WI38 (cell line): ENCODE data around the gene BIRC7.

ENCODE experiments used
- H3K4me3 ChIP-seq: 2 replicates; pipeline ENCODE4 v1.5.1; 2011; ENCODE audit warnings: low read depth, mild to moderate bottlenecking, control low read depth, low read length
- TF ChIP-seq, protein P1 (sequence below): IDR thresholded peaks from 2 replicates; pipeline ENCODE4 v1.5.1; 2012; ENCODE audit warnings: low read depth, mild to moderate bottlenecking, control low read depth, low read length

The BIRC7 gene

DNA sequence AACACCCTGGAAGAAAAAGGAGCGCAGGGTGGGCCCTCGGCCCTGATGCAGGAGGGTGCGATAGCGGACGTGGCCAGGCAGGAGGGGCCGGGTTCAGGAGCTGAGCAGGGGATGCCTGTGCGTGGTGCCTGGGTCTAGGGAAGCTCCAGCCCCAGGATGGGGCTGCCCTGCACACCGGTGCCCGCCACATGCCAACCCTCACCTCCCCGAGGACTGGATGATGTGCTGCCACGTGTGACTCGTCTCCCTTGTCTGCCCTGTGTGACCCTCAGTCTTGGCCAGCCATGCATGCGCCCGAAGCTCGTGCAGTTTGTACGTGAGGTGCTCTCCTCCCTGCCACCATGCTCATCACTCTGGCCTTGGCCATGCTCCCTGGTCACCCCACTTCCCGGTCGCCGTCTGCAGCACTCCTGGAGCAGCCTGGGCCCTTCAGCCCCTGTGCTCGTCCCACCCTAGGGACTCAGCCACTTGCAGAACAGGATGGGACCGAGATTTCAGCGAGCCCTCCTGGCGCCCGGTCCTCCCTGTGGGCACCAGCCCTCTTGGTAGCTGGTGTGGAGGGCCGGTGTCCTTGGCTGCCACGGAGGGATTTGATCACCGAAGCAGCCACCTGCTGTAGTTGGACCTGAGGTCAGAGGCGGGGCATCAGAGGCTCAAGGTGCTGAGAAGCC lies 53.0 kb downstream of the BIRC7 start:
- TF ChIP-seq, protein P1, sequence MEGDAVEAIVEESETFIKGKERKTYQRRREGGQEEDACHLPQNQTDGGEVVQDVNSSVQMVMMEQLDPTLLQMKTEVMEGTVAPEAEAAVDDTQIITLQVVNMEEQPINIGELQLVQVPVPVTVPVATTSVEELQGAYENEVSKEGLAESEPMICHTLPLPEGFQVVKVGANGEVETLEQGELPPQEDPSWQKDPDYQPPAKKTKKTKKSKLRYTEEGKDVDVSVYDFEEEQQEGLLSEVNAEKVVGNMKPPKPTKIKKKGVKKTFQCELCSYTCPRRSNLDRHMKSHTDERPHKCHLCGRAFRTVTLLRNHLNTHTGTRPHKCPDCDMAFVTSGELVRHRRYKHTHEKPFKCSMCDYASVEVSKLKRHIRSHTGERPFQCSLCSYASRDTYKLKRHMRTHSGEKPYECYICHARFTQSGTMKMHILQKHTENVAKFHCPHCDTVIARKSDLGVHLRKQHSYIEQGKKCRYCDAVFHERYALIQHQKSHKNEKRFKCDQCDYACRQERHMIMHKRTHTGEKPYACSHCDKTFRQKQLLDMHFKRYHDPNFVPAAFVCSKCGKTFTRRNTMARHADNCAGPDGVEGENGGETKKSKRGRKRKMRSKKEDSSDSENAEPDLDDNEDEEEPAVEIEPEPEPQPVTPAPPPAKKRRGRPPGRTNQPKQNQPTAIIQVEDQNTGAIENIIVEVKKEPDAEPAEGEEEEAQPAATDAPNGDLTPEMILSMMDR: no peak

DNA sequence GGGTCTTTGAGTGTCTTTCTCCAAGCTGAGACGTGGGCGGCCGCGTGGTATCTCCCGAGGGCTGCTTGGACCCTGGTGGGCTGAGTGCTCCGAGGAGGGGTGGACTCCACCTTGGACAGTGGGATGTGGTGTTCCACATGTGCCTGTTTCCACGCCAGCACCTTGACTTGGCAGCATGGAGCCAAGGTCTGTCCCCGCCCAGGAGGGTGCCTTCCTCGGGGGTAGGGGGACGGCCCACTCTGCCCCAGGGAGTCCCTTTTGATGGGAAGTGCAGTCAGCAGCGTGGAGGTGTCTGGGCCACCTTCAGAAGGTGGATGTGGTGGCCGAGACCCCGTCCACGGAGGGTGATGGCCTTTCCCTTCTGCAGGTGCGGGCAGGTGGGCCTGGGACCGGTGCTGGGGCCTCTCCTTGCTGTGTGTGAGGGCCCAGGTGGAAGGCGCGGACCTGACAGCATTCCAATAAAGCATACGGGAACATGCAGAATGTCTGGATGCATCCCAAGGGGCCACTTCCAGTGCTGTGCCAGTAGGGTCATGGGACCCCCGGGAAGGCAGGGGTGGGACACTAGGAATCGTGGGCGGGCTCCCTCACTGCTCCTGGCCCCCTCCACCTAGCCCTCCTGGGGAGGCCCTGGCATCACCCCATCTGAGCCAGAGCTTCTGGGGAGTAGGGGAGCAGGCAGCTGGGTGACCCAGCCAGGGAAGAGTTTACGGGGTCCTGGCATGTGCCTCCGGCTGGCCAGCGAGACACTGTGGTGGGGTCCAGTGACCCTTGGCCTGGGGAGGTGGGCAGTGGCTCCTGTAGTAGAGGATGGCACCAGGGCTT lies 53.8 kb downstream of the BIRC7 start:
- H3K4me3 ChIP-seq: no peak overlapping the region
- TF ChIP-seq, protein P1: no peak

More for the DNA sequence above, 53.0 kb downstream of the BIRC7 start:
- H3K4me3 ChIP-seq: no peak overlapping the region
